GM12878 (cell line): Measurements from ENCODE around the gene KRTAP9-2. TPM values are rescaled to one million over a fixed set of nuclear protein-coding genes. Genes with fewer than 3 reads are reported as not detected.
A peak's percentile ranks its signal among the peaks of the same experiment; 100 is the strongest.

Source experiments
- ATAC-seq: fragments of 200-7000 bp; cut with Tn5 transposase; 3 replicates; pipeline ENCODE4 v1.9.1; 2020; ENCODE audit warnings: mild to moderate bottlenecking, moderate library complexity
- BruUV-seq: library from RNA; stranded (reverse); fragments of 400-500 nt; replicated peaks from 2 replicates; lab custom pipeline; 2021; lab: Mats Ljungman, UMichigan
- CTCF ChIA-PET: fragments of 300-600 bp; sonication (Branson Sonifier 250); formaldehyde crosslinking; extraction: SDS; loops from one replicate; lab custom pipeline; 2021; ENCODE audit warnings: inconsistent platforms; lab: Yijun Ruan, JAX
- POLR2A ChIA-PET: fragments of 350-600 bp; formaldehyde crosslinking; extraction: SDS; loops from one replicate; lab custom pipeline; 2021; ENCODE audit warnings: inconsistent platforms; lab: Charles Lee
- RAD21 ChIA-PET: fragments of 300-600 bp; sonication (Branson Sonifier 250); formaldehyde crosslinking; loops from one replicate; lab custom pipeline; 2023; ENCODE audit warnings: antibody characterized with exemption; ENCODE audit not compliant: unreplicated experiment; lab: Charles Lee
- SMC1A ChIA-PET: fragments of 300-600 bp; sonication (Branson Sonifier 250); formaldehyde crosslinking; loops from one replicate; lab custom pipeline; 2023; ENCODE audit not compliant: unreplicated experiment, uncharacterized antibody; lab: Charles Lee
- DNase-seq: peaks from one replicate; pipeline ENCODE4 v3.0.0-alpha.2; 2011; ENCODE audit warnings: low read depth, low spot score
- FAIRE-seq: peaks from 3 replicates; lab custom pipeline; 2011; peaks lifted over from hg19 to GRCh38; lab: Jason Lieb, UNC
- H2AFZ ChIP-seq: 2 replicates; pipeline ENCODE4 v1.6.0; 2011; ENCODE audit warnings: low read depth, low read length, control low read depth; ENCODE audit not compliant: control insufficient read depth
- H3K27ac ChIP-seq: 2 replicates; pipeline ENCODE4 v1.5.1; 2011; ENCODE audit warnings: control low read depth; ENCODE audit not compliant: control insufficient read depth, insufficient read depth
- H3K27me3 ChIP-seq, 2 experiments: replicated peaks in 1 of 2; 2 replicates each; pipeline versions ENCODE4 v1.6.0 to v1.6.1; 2011; ENCODE audit warnings: low read length in 1 of 2; ENCODE audit not compliant: control insufficient read depth in 2 of 2, insufficient read depth in 2 of 2
- H3K36me3 ChIP-seq, 2 experiments: 2 replicates each; pipeline ENCODE4 v1.5.1; 2011; ENCODE audit warnings: low read length in 1 of 2; ENCODE audit not compliant: control insufficient read depth in 2 of 2, insufficient read depth in 2 of 2
- H3K4me1 ChIP-seq: 2 replicates; pipeline ENCODE4 v1.6.1; 2011; ENCODE audit warnings: mild to moderate bottlenecking, low read length, moderate library complexity, mixed read lengths; ENCODE audit not compliant: control insufficient read depth, insufficient read depth
- H3K4me2 ChIP-seq: 2 replicates; pipeline ENCODE4 v1.6.0; 2011; ENCODE audit warnings: control low read depth; ENCODE audit not compliant: control insufficient read depth, insufficient read depth
- H3K4me3 ChIP-seq: fragments of 200-600 bp; sonication (generic); 2 replicates; pipeline ENCODE4 v1.5.1; 2016
- H3K79me2 ChIP-seq: 2 replicates; pipeline ENCODE4 v1.6.0; 2011; ENCODE audit warnings: low read length; ENCODE audit not compliant: control insufficient read depth, insufficient read depth
- H3K9ac ChIP-seq: 2 replicates; pipeline ENCODE4 v1.8.0; 2011; ENCODE audit warnings: low read length, control low read depth, mixed read lengths; ENCODE audit not compliant: control insufficient read depth, insufficient read depth
- H3K9me3 ChIP-seq: replicated peaks from 3 replicates; pipeline ENCODE4 v1.5.1; 2011; ENCODE audit warnings: mild to moderate bottlenecking, low read length; ENCODE audit not compliant: control insufficient read depth, insufficient read depth
- H4K20me1 ChIP-seq: 2 replicates; pipeline ENCODE4 v1.6.0; 2011; ENCODE audit not compliant: control insufficient read depth, insufficient read depth
- CBX3 ChIP-seq: fragments of 200-600 bp; sonication (generic); IDR thresholded peaks from 2 replicates; pipeline ENCODE4 v1.6.1; 2016; ENCODE audit warnings: low read depth, borderline replicate concordance
- CEBPZ ChIP-seq: fragments of 150-350 bp; IDR thresholded peaks from 2 replicates; pipeline ENCODE4 v1.6.1; 2016; ENCODE audit warnings: low read depth, low read length
- FOS ChIP-seq: IDR thresholded peaks from 3 replicates; pipeline ENCODE4 v1.6.1; 2011; ENCODE audit warnings: borderline replicate concordance; ENCODE audit not compliant: insufficient read length; ENCODE audit errors: extremely low read depth
- FOXK2 ChIP-seq: fragments of 450-650 bp; IDR thresholded peaks from 2 replicates; pipeline ENCODE4 v1.6.1; 2017; ENCODE audit warnings: mild to moderate bottlenecking, moderate library complexity
- HCFC1 ChIP-seq: fragments of 150-350 bp; IDR thresholded peaks from 2 replicates; pipeline ENCODE4 v1.6.1; 2014; ENCODE audit warnings: low read length
- KLF5 ChIP-seq: fragments of 450-650 bp; IDR thresholded peaks from 2 replicates; pipeline ENCODE4 v1.6.1; 2014; ENCODE audit warnings: mild to moderate bottlenecking; ENCODE audit not compliant: partially characterized antibody
- MTA3 ChIP-seq: IDR thresholded peaks from 2 replicates; pipeline ENCODE4 v1.6.1; 2012; ENCODE audit warnings: low read length, inconsistent platforms, borderline replicate concordance
- PKNOX1 ChIP-seq: fragments of 450-650 bp; IDR thresholded peaks from 2 replicates; pipeline ENCODE4 v1.6.1; 2016; ENCODE audit warnings: mild to moderate bottlenecking
- SREBF2 ChIP-seq: IDR thresholded peaks from 2 replicates; pipeline ENCODE4 v1.6.1; 2012; ENCODE audit warnings: mild to moderate bottlenecking, low read length
- ZNF687 ChIP-seq: fragments of 450-650 bp; IDR thresholded peaks from 2 replicates; pipeline ENCODE4 v1.6.1; 2017; ENCODE audit warnings: mild to moderate bottlenecking, moderate library complexity
- ZSCAN29 ChIP-seq: fragments of 450-650 bp; IDR thresholded peaks from 2 replicates; pipeline ENCODE4 v1.6.1; 2017; ENCODE audit warnings: mild to moderate bottlenecking, moderate library complexity
- WGBS: methylation state at CpG from one replicate; pipeline ENCODE4 v1.1.6; 2016; ENCODE audit warnings: low lambda C conversion rate; ENCODE audit not compliant: insufficient replicate concordance, insufficient coverage; ENCODE audit errors: missing lambda C conversion rate; 5-methylcytosine and 5-hydroxymethylcytosine counted together
- in situ Hi-C: fragments of 300-500 bp; cut with MboI; formaldehyde crosslinking; loops from 9 replicates; pipeline ENCODE4 v1.14.3; 2018; ENCODE audit warnings: mixed read lengths
- intact Hi-C: fragments of 100-400 bp; cut with micrococcal nuclease; formaldehyde crosslinking; loops from one replicate; pipeline ENCODE4 v1.14.2; 2022; ENCODE audit not compliant: unreplicated experiment
- polyA plus RNA-seq, 11 experiments: library from polyadenylated mRNA; depleted of rRNA in 4 of 11; unstranded in 6 of 11; stranded (reverse) in 5 of 11; fragments of >200 nt; fragmentation: Nextera tagmentation in 4 of 11; fragmentation: Illumina TruSeq in 1 of 11; extraction: Ambion mirVana in 4 of 11; extraction: Trizol in 1 of 11; gene quantifications; 1 replicate in 1 of 11; 2 replicates in 10 of 11; pipeline versions ENCODE4 v1.2.1 to v1.2.3, GENCODE V29; 2011 to 2016; ENCODE audit warnings: inconsistent platforms in 2 of 11, missing spikeins in 2 of 11, low read depth in 1 of 11
- total RNA-seq, 4 experiments: library from RNA; depleted of rRNA in 3 of 4; stranded (reverse); fragments of >200 nt in 3 of 4; fragmentation: Illumina TruSeq in 1 of 4; extraction: Trizol in 1 of 4; gene quantifications; 2 replicates each; pipeline versions ENCODE4 v1.2.1 to v1.2.3, GENCODE V29; 2013 to 2021

KRTAP9-2 gene
- total and polyA plus RNA-seq, 10 of the 15 experiments (the other 5 are each of a cell fraction or from before 2014, with no cell fraction given) = not detected

GRCh38 chr17:41196068-41196467 lies 30.4 kb upstream of the KRTAP9-2 start:
- ChIA-PET POLR2A (no interaction called here), CTCF (no interaction called here), SMC1A (no interaction called here), RAD21 (no interaction called here)
- Histone ChIP-seq H3K27ac (no peak overlapping the region), H2AFZ (no peak overlapping the region), H3K9me3 (no peaks in the 10 kb centered on the region), H3K9ac (no peak overlapping the region), H4K20me1 (no peaks in the 10 kb centered on the region), H3K4me1 (no peaks in the 10 kb centered on the region), H3K36me3 (no peaks in the 10 kb centered on the region), H3K79me2 (no peaks in the 10 kb centered on the region), H3K27me3 (no peaks in the 10 kb centered on the region), H3K4me3 (no peak overlapping the region), H3K4me2 (no peak overlapping the region)
- ATAC-seq (peak; percentile 54), DNase-seq (no peak), FAIRE-seq (peak; percentile 76)
- TF ChIP-seq ZNF687 (no peak), CEBPZ (no peak), CBX3 (no peak), SREBF2 (no peak), KLF5 (no peak), FOS (no peak), ZSCAN29 (no peak), PKNOX1 (no peak), FOXK2 (no peak), HCFC1 (no peak), MTA3 (no peak)
- WGBS = 5% methylated on average over 1 of the region's 1 CpG
- intact Hi-C loops (no loop called here), in situ Hi-C loops (no loop called here)
- no TSS peak for BruUV-seq
